ENCODE measurements around the gene CFAP45. TPM values are rescaled to one million over a fixed set of nuclear protein-coding genes. Genes with fewer than 3 reads are reported as not detected.

The CFAP45 gene
- total and polyA plus RNA-seq, 9 of the 15 experiments (the other 6 are each of a cell fraction or from before 2014, with no cell fraction given) = 0.65 to 2.4 (median 1.5) TPM

DNA sequence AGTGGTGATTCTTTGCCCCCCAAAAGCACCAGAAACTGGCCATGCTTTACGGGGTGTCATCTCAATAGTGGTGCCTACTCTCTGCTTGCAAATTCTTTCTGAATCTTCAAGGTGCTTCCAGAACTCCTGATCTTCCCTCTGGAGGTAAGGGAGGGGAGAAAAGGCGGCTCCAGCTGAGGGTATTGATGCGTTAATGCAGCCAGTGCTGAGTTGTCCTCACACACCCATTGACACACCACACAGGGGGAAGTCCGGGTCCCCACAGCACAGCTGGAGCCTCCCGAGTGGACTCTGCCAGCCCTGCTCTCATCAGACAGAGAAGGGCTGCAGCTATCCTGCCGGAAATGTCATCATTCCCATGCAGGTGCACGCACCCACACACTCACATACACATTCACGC lies 38.7 kb downstream of the CFAP45 start:
- WGBS (ENCODE audit: insufficient coverage, low coverage, missing lambda C conversion rate) = 3% methylated on average over 8 of the region's 8 CpGs
- Histone ChIP-seq H3K9me1 (ENCODE audit: control insufficient read depth, insufficient read depth, low read length) (no peaks in the 10 kb centered on the region), H3K9me3 (replicated peaks; ENCODE audit: control insufficient read depth, insufficient read depth, low read depth, low read length) (no peaks in the 10 kb centered on the region), H3K79me2 (ENCODE audit: control insufficient read depth, insufficient read depth, low read length) (no peaks in the 10 kb centered on the region), H3K36me3 (ENCODE audit: control insufficient read depth, insufficient read depth, low read length) (no peaks in the 10 kb centered on the region), H3K4me1 (replicated peaks in 1 of 2; ENCODE audit: control insufficient read depth in 2 of 2, insufficient read depth in 2 of 2, low read length in 2 of 2) (no peaks in the 10 kb centered on the region), H3K4me3 (no peak overlapping the region), H2AFZ (ENCODE audit: low read depth, low read length) (no peak overlapping the region), H3K9ac (ENCODE audit: insufficient read depth in 1 of 2, low read depth in 2 of 2, low read length in 2 of 2) (no peak overlapping the region), H4K20me1 (replicated peaks; ENCODE audit: control insufficient read depth, insufficient read depth, low read length) (no peaks in the 10 kb centered on the region), H3K27me3 (ENCODE audit: control insufficient read depth in 2 of 2, insufficient read depth in 2 of 2, low read length in 2 of 2) (peaks cover 0 to 52% of the 10 kb centered on the region in 2 experiments; a peak in 4 of 5 replicates), H3K27ac (ENCODE audit: extremely low read depth, low read depth, low read length) (no peak overlapping the region), H3K4me2 (ENCODE audit: insufficient read depth, low read length) (no peak overlapping the region)
- TF ChIP-seq ILK (tag; IDR thresholded peaks at IDR 0.05; ENCODE audit: borderline replicate concordance, low read depth) (no peak), COPS2 (conservative IDR thresholded peaks at IDR 0.05) (no peak), ZNF77 (CRISPR knock-in tag; IDR thresholded peaks at IDR 0.05) (no peak), ZFX (CRISPR knock-in tag; IDR thresholded peaks at IDR 0.05) (no peak), ZNF146 (CRISPR knock-in tag; IDR thresholded peaks at IDR 0.05; ENCODE audit: unreplicated experiment) (no peak), SRF (CRISPR knock-in tag; IDR thresholded peaks at IDR 0.05) (no peak), ZNF551 (CRISPR knock-in tag; IDR thresholded peaks at IDR 0.05) (no peak)
- TF ChIP-seq, protein P1, sequence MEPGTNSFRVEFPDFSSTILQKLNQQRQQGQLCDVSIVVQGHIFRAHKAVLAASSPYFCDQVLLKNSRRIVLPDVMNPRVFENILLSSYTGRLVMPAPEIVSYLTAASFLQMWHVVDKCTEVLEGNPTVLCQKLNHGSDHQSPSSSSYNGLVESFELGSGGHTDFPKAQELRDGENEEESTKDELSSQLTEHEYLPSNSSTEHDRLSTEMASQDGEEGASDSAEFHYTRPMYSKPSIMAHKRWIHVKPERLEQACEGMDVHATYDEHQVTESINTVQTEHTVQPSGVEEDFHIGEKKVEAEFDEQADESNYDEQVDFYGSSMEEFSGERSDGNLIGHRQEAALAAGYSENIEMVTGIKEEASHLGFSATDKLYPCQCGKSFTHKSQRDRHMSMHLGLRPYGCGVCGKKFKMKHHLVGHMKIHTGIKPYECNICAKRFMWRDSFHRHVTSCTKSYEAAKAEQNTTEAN (CRISPR knock-in tag; IDR thresholded peaks at IDR 0.05) = no peak
- TF ChIP-seq, protein P2, sequence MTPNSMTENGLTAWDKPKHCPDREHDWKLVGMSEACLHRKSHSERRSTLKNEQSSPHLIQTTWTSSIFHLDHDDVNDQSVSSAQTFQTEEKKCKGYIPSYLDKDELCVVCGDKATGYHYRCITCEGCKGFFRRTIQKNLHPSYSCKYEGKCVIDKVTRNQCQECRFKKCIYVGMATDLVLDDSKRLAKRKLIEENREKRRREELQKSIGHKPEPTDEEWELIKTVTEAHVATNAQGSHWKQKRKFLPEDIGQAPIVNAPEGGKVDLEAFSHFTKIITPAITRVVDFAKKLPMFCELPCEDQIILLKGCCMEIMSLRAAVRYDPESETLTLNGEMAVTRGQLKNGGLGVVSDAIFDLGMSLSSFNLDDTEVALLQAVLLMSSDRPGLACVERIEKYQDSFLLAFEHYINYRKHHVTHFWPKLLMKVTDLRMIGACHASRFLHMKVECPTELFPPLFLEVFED (CRISPR knock-in tag; conservative IDR thresholded peaks at IDR 0.05) = no peak
- TF ChIP-seq, protein P3, sequence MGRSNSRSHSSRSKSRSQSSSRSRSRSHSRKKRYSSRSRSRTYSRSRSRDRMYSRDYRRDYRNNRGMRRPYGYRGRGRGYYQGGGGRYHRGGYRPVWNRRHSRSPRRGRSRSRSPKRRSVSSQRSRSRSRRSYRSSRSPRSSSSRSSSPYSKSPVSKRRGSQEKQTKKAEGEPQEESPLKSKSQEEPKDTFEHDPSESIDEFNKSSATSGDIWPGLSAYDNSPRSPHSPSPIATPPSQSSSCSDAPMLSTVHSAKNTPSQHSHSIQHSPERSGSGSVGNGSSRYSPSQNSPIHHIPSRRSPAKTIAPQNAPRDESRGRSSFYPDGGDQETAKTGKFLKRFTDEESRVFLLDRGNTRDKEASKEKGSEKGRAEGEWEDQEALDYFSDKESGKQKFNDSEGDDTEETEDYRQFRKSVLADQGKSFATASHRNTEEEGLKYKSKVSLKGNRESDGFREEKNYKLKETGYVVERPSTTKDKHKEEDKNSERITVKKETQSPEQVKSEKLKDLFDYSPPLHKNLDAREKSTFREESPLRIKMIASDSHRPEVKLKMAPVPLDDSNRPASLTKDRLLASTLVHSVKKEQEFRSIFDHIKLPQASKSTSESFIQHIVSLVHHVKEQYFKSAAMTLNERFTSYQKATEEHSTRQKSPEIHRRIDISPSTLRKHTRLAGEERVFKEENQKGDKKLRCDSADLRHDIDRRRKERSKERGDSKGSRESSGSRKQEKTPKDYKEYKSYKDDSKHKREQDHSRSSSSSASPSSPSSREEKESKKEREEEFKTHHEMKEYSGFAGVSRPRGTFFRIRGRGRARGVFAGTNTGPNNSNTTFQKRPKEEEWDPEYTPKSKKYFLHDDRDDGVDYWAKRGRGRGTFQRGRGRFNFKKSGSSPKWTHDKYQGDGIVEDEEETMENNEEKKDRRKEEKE (IDR thresholded peaks at IDR 0.05; ENCODE audit: borderline replicate concordance in 1 of 2, control insufficient read depth in 1 of 2, low read depth in 2 of 2, low read length in 1 of 2) = no peak
- ChIA-PET POLR2A (interaction anchor here (0.6 to 0.7 kb wide), 2 partner anchors 10 to 490 kb away, joined by 3 to 4 read pairs; no protein-coding TSS in a partner anchor), CTCF (ENCODE audit: low intra/inter-chr PET ratio) (no interaction called here)
- no peak for FAIRE-seq
- BruUV-seq (replicated peaks) = no TSS peak
- intact Hi-C loops (cut with micrococcal nuclease) = no loop called here
- DNase-seq (ENCODE audit: extremely low read depth in 1 of 4, low spot score in 3 of 4) = no peak
- ATAC-seq = no peak
- in situ Hi-C loops (cut with MboI) = no loop called here

Data from K562 (cell line).